Fibroblast of skin of back (primary cell): ENCODE results near the gene DOK3. TPM values are rescaled to one million over a fixed set of nuclear protein-coding genes. Genes with fewer than 3 reads are reported as not detected.

ENCODE experiments used
- DNase-seq: peaks from one replicate; pipeline ENCODE4 v3.0.0-alpha.2; 2013
- polyA plus RNA-seq, 2 experiments: library from polyadenylated mRNA; unstranded; fragments of 120-200 nt; gene quantifications; one replicate each; pipeline ENCODE4 v1.2.1, GENCODE V29; 2013; ENCODE audit not compliant: insufficient read length in 2 of 2

DOK3 gene, protein sequence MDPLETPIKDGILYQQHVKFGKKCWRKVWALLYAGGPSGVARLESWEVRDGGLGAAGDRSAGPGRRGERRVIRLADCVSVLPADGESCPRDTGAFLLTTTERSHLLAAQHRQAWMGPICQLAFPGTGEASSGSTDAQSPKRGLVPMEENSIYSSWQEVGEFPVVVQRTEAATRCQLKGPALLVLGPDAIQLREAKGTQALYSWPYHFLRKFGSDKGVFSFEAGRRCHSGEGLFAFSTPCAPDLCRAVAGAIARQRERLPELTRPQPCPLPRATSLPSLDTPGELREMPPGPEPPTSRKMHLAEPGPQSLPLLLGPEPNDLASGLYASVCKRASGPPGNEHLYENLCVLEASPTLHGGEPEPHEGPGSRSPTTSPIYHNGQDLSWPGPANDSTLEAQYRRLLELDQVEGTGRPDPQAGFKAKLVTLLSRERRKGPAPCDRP
- 6.9 TPM for polyA plus RNA-seq (2013, experiment 1 of 2; ENCODE audit: insufficient read length)
- polyA plus RNA-seq (2013, experiment 2 of 2; ENCODE audit: insufficient read length) = 1.6 TPM

GRCh38 chr5:177509381-177509951 lies at the start of gene DOK3:
DOK3 (minus strand) TSS chr5:177509826; CDS start chr5:177509540, 286 bp downstream.
- DNase-seq = no peak

DNA sequence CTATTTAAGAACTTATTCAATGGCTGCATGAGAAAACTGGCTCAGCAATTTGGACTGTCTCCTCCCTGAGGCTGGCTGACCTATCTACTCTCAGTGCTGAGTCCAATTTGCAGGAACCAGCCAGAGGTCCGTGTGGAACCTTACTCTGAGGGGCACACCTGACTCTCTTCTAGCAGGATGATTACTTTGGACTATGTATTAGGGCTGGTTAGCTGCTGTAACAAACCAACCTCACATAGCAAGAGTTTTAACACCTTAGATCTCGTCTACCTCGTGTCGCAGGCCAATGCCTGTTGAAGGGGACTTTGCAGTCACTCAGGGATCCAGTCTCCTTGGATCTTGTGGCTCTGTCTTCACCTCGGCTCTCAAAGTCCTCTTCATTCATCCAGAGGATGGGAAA lies 48.2 kb upstream of the DOK3 start:
- DNase-seq = no peak

DNA sequence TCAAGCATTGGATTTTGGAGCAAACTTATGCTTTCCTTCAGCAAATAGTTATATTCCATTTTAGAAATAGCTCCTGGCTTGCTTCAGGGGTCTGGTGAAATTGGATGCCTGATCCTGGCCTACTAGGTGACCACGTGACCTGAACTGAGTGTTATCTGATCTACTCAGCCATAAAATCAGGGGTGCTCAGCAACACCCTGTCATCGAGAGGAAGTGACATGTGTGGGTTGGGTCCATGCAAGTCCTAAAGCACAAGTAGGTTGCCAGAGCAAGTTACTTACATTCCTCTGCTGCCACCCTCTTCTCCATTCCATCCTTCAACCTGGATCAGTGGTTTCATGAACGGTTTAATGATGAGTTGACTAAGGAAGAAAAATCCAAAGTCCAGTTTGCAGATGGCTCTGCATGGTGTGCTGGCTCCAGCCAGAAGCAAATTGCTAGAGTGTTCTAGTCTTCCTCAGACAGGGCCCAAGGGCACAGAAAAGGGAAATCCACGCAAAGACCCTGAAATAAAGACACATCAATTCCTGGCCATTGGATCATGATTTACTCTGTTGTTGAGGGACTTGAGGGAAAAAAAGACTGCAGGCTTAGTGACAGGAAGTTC lies 47.5 kb upstream of the DOK3 start:
- no peak for DNase-seq

- DNase-seq = no peak
These were observed 46.0 kb upstream of the DOK3 start for GRCh38 chr5:177555665-177556064.

GRCh38 chr5:177555228-177555627 lies 45.6 kb upstream of the DOK3 start:
- DNase-seq = no peak

DNA sequence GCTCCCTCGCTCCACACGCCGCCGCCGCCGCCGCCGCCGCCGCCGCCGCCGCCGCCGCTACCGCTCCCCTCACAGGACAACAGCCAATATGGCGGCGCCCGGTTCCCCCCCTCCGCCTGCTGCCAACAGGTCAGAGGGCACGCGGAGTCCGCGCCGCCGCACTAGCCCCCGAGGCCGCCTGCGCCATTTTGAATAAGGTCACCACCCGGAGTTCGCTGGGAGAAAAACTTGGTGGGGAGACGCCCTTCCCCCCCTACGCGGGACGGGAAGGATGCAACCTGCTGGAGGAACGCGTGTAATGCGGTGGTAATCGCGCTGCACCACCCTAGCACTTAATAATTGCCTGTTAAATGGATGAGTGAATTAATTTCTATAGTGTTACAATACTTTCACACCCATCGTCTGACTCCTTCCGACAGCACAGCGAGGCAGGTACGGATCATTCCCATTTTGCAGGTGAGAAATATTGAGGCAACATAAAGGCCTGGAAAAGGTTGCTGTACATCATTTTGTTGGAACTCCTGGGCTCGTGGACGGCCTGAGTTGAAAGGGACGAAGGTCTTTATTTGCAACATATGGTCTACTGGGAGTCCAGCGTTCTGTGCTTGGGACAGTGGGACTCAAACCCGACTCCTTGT lies 45.0 kb upstream of the DOK3 start, which contains the start of gene FAM193B:
FAM193B (minus strand) TSS at position 90 of the 638 bp plus-strand sequence. CDS start 105 bp downstream, outside the sequence.
- DNase-seq = peak; percentile 89

GRCh38 chr5:177553671-177554429 lies 44.2 kb upstream of the DOK3 start:
- no peak for DNase-seq

- peak; percentile 35 for DNase-seq
These were observed 43.3 kb upstream of the DOK3 start for GRCh38 chr5:177552839-177553455.

- DNase-seq = no peak
These were observed 40.5 kb upstream of the DOK3 start for GRCh38 chr5:177550122-177550521.

GRCh38 chr5:177548495-177548894 lies 38.9 kb upstream of the DOK3 start:
- no peak for DNase-seq

GRCh38 chr5:177547736-177548135 lies 38.1 kb upstream of the DOK3 start:
- DNase-seq = no peak

- peak; percentile 98 for DNase-seq
These were observed 36.7 kb upstream of the DOK3 start for GRCh38 chr5:177546258-177546741.

GRCh38 chr5:177545487-177546257 lies 36.0 kb upstream of the DOK3 start:
- DNase-seq = peak; percentile 82

- DNase-seq = no peak
These were observed 33.3 kb upstream of the DOK3 start for GRCh38 chr5:177542816-177543465.

DNA sequence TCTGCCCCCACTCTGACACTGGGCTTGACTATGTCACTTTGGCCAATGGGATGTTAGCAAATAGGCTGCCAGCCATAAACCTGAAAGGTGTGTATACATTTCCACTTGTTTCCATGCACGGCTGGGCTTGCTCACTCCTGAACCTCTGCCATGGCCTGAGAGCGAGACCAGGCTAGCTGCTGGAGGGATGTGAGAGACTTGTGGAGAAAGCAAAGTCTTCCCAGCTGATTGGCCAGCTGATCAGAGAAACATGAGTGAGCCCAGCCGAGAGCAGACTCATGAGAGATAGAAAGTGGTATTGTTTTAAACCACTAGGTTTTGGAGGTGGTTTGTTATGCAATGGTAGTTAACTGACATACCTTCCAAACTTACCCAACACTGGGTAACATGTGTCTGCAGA lies 30.8 kb upstream of the DOK3 start:
- no peak for DNase-seq

- DNase-seq = peak; percentile 65
These were observed 29.8 kb upstream of the DOK3 start for GRCh38 chr5:177539411-177539810.

DNA sequence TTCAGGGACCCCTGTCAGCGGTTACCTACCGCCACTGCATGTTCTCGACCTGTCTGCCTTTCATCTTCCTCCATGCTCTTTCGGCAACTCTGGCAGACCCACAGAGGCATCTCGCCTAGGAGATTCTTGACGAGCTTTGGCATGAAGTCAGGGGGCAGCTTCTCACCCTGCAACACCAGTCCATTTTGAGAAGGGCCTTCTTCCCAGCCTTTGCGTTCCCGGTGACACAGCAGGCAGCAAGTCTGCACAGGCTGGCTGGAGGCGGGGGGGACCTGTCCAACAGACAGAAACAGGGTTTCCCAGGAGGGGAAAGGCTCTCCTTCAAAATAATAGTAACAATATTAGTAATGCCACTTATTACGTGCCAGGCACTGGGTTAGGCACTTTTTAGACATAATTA lies 29.2 kb upstream of the DOK3 start:
- DNase-seq = no peak

DNA sequence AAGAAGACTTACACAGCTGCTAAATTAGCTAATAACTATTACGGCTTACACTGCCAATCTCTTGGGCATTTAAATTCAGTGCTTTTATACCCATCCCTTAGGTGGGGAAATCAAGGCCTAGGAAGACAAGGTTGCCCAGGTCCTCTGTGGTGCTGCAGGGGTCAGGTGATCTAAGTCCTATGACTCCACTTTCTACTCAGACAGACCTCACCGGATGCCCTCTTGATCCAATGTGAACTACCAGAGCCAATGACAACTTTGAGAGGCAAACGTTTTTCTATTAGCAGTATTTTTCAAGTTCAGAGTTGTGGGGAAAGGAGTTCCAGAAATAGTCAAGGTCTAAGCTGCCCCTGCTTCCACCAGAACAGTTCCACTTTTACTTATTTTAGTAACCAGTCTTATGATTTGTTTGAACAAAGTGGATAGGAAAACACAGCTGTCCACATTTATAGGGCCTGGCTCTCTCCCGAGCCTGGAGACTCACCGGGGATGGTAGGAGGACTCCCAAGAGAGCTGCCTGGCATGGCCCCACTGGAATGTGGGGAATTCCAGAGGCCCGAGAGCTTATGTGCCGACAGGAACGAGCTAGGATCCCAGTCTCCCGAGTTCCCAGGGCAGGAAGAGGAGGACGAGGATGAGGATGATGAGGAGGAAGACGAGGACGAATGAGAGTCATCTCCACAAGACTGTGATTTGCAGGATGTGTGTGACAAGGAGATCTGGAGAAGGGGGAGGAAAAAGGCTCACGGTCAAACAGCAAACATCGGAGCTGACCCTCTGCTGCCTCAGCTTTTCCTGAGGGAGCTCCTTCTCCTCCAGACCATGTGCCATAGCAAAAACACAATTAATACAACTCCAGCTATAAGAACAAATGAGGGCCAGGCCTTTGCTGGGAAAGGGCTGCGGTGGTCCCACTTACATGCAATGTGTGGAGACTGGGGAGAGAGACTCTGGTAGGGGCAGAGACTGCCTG lies 28.0 kb upstream of the DOK3 start:
- DNase-seq = peak; percentile 96

DNA sequence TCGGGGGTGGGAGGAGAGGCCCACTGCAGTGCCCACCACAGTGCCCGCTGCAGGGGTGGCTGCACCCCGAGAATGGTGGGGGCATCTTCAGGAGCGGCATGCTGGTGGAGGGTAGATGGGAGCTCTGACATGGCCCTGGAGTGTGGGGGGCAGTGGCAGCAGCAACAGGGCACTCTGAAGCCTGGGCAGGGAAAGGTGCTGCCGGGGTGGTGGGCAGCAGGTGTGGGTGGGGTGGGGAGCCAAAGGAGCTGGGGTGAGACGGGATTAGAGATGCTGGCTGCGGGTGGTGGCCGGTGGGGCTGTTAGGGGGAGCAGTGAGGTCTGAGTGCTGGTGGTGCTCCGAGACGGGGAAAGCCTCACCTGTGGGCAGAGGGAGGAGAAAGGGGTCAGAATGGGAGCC lies 26.8 kb upstream of the DOK3 start:
- DNase-seq = no peak
